HUES48 (cell line): ENCODE results near the gene PML.

Experiments
- H3K27ac ChIP-seq: one replicate; pipeline ENCODE4 v1.7.0; 2013; ENCODE audit warnings: low read depth, low read length, inconsistent platforms
- H3K27me3 ChIP-seq: 2 replicates; pipeline ENCODE4 v1.6.1; 2013; ENCODE audit warnings: mild to moderate bottlenecking, low read length; ENCODE audit not compliant: control insufficient read depth, insufficient read depth
- H3K36me3 ChIP-seq: 2 replicates; pipeline ENCODE4 v1.6.1; 2013; ENCODE audit warnings: low read length; ENCODE audit not compliant: control insufficient read depth, insufficient read depth
- H3K4me1 ChIP-seq: 2 replicates; pipeline ENCODE4 v1.6.1; 2013; ENCODE audit warnings: mild to moderate bottlenecking, low read length; ENCODE audit not compliant: control insufficient read depth, insufficient read depth
- H3K4me3 ChIP-seq: 2 replicates; pipeline ENCODE4 v1.5.1; 2013; ENCODE audit warnings: mild to moderate bottlenecking, low read depth, low read length
- H3K9ac ChIP-seq: 2 replicates; pipeline ENCODE4 v1.6.1; 2013; ENCODE audit warnings: mild to moderate bottlenecking, low read depth, low read length, moderate library complexity
- H3K9me3 ChIP-seq: 2 replicates; pipeline ENCODE4 v1.6.1; 2013; ENCODE audit warnings: low read length; ENCODE audit not compliant: control insufficient read depth, insufficient read depth

The PML gene

GRCh38 chr15:73987250-73987649 lies 7.3 kb upstream of the PML start:
- H3K4me3 ChIP-seq: no peak overlapping the region
- H3K9ac ChIP-seq: no peak overlapping the region
- H3K9me3 ChIP-seq: no peaks in the 10 kb centered on the region
- H3K27me3 ChIP-seq: no peaks in the 10 kb centered on the region
- H3K27ac ChIP-seq: no peak overlapping the region
- no peaks in the 10 kb centered on the region; the same call in 1 of the 2 replicates for H3K4me1 ChIP-seq
- H3K36me3 ChIP-seq: no peaks in the 10 kb centered on the region

GRCh38 chr15:73987681-73988444 lies 6.7 kb upstream of the PML start:
- Histone ChIP-seq H3K9me3 (no peaks in the 10 kb centered on the region), H3K4me3 (no peak overlapping the region), H3K27me3 (no peaks in the 10 kb centered on the region), H3K27ac (no peak overlapping the region), H3K4me1 (no peaks in the 10 kb centered on the region; the same call in 1 of the 2 replicates), H3K36me3 (no peaks in the 10 kb centered on the region), H3K9ac (no peak overlapping the region)

GRCh38 chr15:73988445-73988969 lies 6.0 kb upstream of the PML start:
- no peaks in the 10 kb centered on the region for H3K36me3 ChIP-seq
- H3K4me3 ChIP-seq: no peak overlapping the region
- H3K27me3 ChIP-seq: no peaks in the 10 kb centered on the region; the same call in 1 of the 2 replicates
- H3K9me3 ChIP-seq: no peaks in the 10 kb centered on the region
- H3K4me1 ChIP-seq: no peaks in the 10 kb centered on the region; the same call in 1 of the 2 replicates
- no peak overlapping the region for H3K9ac ChIP-seq
- no peak overlapping the region for H3K27ac ChIP-seq

GRCh38 chr15:73989001-73989798 lies 5.3 kb upstream of the PML start:
- Histone ChIP-seq H3K4me1 (peaks cover 3% of the 10 kb centered on the region), H3K4me3 (no peak overlapping the region), H3K27me3 (no peaks in the 10 kb centered on the region; the same call in 1 of the 2 replicates), H3K9me3 (no peaks in the 10 kb centered on the region), H3K9ac (no peak overlapping the region), H3K36me3 (no peaks in the 10 kb centered on the region), H3K27ac (no peak overlapping the region)

GRCh38 chr15:73990250-73991005 lies 4.1 kb upstream of the PML start:
- no peak overlapping the region for H3K27ac ChIP-seq
- no peak overlapping the region for H3K4me3 ChIP-seq
- H3K9me3 ChIP-seq: no peaks in the 10 kb centered on the region
- H3K4me1 ChIP-seq: peaks cover 3% of the 10 kb centered on the region
- no peaks in the 10 kb centered on the region for H3K36me3 ChIP-seq
- H3K9ac ChIP-seq: no peak overlapping the region
- no peaks in the 10 kb centered on the region; the same call in 1 of the 2 replicates for H3K27me3 ChIP-seq

GRCh38 chr15:73991260-73991659 lies 3.3 kb upstream of the PML start:
- H3K9ac ChIP-seq: no peak overlapping the region
- 0 out of 2 replicates have a peak, but pooled peaks cover 2% of the 10 kb centered on the region for H3K36me3 ChIP-seq
- H3K4me1 ChIP-seq: peaks cover 3% of the 10 kb centered on the region
- no peaks in the 10 kb centered on the region; the same call in 1 of the 2 replicates for H3K27me3 ChIP-seq
- no peaks in the 10 kb centered on the region for H3K9me3 ChIP-seq
- no peak overlapping the region for H3K27ac ChIP-seq
- peak overlapping the region; percentile 79 for H3K4me3 ChIP-seq

GRCh38 chr15:73991726-73992593 lies 2.6 kb upstream of the PML start, which contains the start of gene STOML1:
Gene STOML1 (minus strand): TSS chr15:73992295. CDS start chr15:73992223, 72 bp downstream.
- H3K9me3 ChIP-seq: no peaks in the 10 kb centered on the region
- peak within 1 kb of the TSS; percentile 79 for H3K4me3 ChIP-seq
- H3K27ac ChIP-seq: no peak within 1 kb of the TSS
- H3K27me3 ChIP-seq: no peaks in the 10 kb centered on the region; the same call in 1 of the 2 replicates
- H3K36me3 ChIP-seq: peaks cover 3% of the 10 kb centered on the region; the same call in 1 of the 2 replicates
- H3K4me1 ChIP-seq: peaks cover 7% of the 10 kb centered on the region
- H3K9ac ChIP-seq: no peak within 1 kb of the TSS

GRCh38 chr15:73992594-73992898 lies 2.0 kb upstream of the PML start:
- Histone ChIP-seq H3K9me3 (no peaks in the 10 kb centered on the region), H3K27ac (no peak overlapping the region), H3K4me3 (no peak overlapping the region; the same call in 1 of the 2 replicates), H3K27me3 (no peaks in the 10 kb centered on the region; the same call in 1 of the 2 replicates), H3K9ac (no peak overlapping the region), H3K36me3 (peaks cover 3% of the 10 kb centered on the region; the same call in 1 of the 2 replicates), H3K4me1 (peaks cover 9% of the 10 kb centered on the region)

GRCh38 chr15:73993211-73993994 lies 1.1 kb upstream of the PML start:
- Histone ChIP-seq H3K9ac (no peak overlapping the region), H3K36me3 (peaks cover 10% of the 10 kb centered on the region), H3K4me3 (peak overlapping the region; percentile 93; the same call in 1 of the 2 replicates), H3K9me3 (no peaks in the 10 kb centered on the region), H3K4me1 (peaks cover 9% of the 10 kb centered on the region), H3K27me3 (no peaks in the 10 kb centered on the region; the same call in 1 of the 2 replicates), H3K27ac (no peak overlapping the region)
